Measurements from ENCODE around the gene KRT14. TPM values are rescaled to one million over a fixed set of nuclear protein-coding genes. Genes with fewer than 3 reads are reported as not detected.
A peak's percentile ranks its signal among the peaks of the same experiment; 100 is the strongest.
"Not testable (repeated sequence)": the region's sequence is repeated elsewhere in the genome, so short reads cannot be mapped to it uniquely, and the experiment has no call there.

KRT14 gene
- total RNA-seq, 1 donor from 2014 or later: not detected

GRCh38 chr17:41581366-41582060 lies 5.2 kb downstream of the KRT14 start:
- Mint-ChIP-seq H3K36me3 (ENCODE audit: low read depth) (no peaks in the 10 kb centered on the region), H3K27ac (no peak overlapping the region), H3K4me1 (peaks cover 3% of the 10 kb centered on the region), H3K27me3 (peaks cover 18% of the 10 kb centered on the region), H3K4me3 (no peak overlapping the region), H3K9me3 (no peaks in the 10 kb centered on the region)
- intact Hi-C loops (cut with micrococcal nuclease): no loop called here
- DNase-seq: no peak

- H3K4me1 Mint-ChIP-seq: peaks cover 3% of the 10 kb centered on the region
- H3K9me3 Mint-ChIP-seq: no peaks in the 10 kb centered on the region
- H3K27ac Mint-ChIP-seq: no peak overlapping the region
- H3K27me3 Mint-ChIP-seq: peaks cover 18% of the 10 kb centered on the region
- no peak overlapping the region for H3K4me3 Mint-ChIP-seq
- no peaks in the 10 kb centered on the region for H3K36me3 Mint-ChIP-seq (ENCODE audit: low read depth)
- intact Hi-C loops (cut with micrococcal nuclease): no loop called here
- no peak for DNase-seq
Observed at GRCh38 chr17:41580687-41581365, 5.9 kb downstream of the KRT14 start.

GRCh38 chr17:41580244-41580575 lies 6.5 kb downstream of the KRT14 start:
- Mint-ChIP-seq H3K36me3 (ENCODE audit: low read depth) (no peaks in the 10 kb centered on the region), H3K9me3 (no peaks in the 10 kb centered on the region), H3K27ac (no peak overlapping the region), H3K4me3 (no peak overlapping the region), H3K4me1 (peaks cover 3% of the 10 kb centered on the region), H3K27me3 (peaks cover 18% of the 10 kb centered on the region)
- no peak for DNase-seq
- intact Hi-C loops (cut with micrococcal nuclease): no loop called here

- H3K27ac Mint-ChIP-seq: no peak overlapping the region
- intact Hi-C loops (cut with micrococcal nuclease): loop anchor here (1.0 to 2.0 kb wide), 2 partner anchors 31 to 87 kb away; no protein-coding TSS in a partner anchor
Observed at GRCh38 chr17:41579484-41580243, 7.0 kb downstream of the KRT14 start.

GRCh38 chr17:41578971-41579370 lies 7.7 kb downstream of the KRT14 start:
- Mint-ChIP-seq H3K27ac (no peak overlapping the region), H3K4me1 (peaks cover 3% of the 10 kb centered on the region), H3K27me3 (peaks cover 20% of the 10 kb centered on the region), H3K36me3 (ENCODE audit: low read depth) (no peaks in the 10 kb centered on the region), H3K9me3 (no peaks in the 10 kb centered on the region), H3K4me3 (no peak overlapping the region)
- intact Hi-C loops (cut with micrococcal nuclease): loop anchor here (1.0 to 2.0 kb wide), 2 partner anchors 30 to 87 kb away; no protein-coding TSS in a partner anchor
- no peak for DNase-seq

More at GRCh38 chr17:41579484-41580243, 7.0 kb downstream of the KRT14 start:
- Mint-ChIP-seq H3K4me1 (peaks cover 3% of the 10 kb centered on the region), H3K36me3 (ENCODE audit: low read depth) (no peaks in the 10 kb centered on the region), H3K27me3 (peaks cover 20% of the 10 kb centered on the region), H3K9me3 (no peaks in the 10 kb centered on the region), H3K4me3 (no peak overlapping the region)
- peak; percentile 94 for DNase-seq

GRCh38 chr17:41578538-41578937 lies 8.2 kb downstream of the KRT14 start:
- no peaks in the 10 kb centered on the region for H3K36me3 Mint-ChIP-seq (ENCODE audit: low read depth)
- peaks cover 21% of the 10 kb centered on the region for H3K27me3 Mint-ChIP-seq
- H3K27ac Mint-ChIP-seq: no peak overlapping the region
- H3K4me1 Mint-ChIP-seq: peaks cover 3% of the 10 kb centered on the region
- intact Hi-C loops (cut with micrococcal nuclease): loop anchor here (2.0 kb wide), 1 partner anchor 30 kb away; no protein-coding TSS in a partner anchor
- H3K9me3 Mint-ChIP-seq: no peaks in the 10 kb centered on the region
- no peak for DNase-seq
- H3K4me3 Mint-ChIP-seq: no peak overlapping the region

- intact Hi-C loops (cut with micrococcal nuclease); H3K9me3 Mint-ChIP-seq; H3K36me3 Mint-ChIP-seq (ENCODE audit: low read depth); H3K4me1 Mint-ChIP-seq; H3K27ac Mint-ChIP-seq; H3K4me3 Mint-ChIP-seq; DNase-seq: not testable (repeated sequence)
- H3K27me3 Mint-ChIP-seq: peaks cover 28% of the 10 kb centered on the region
Observed at GRCh38 chr17:41576740-41577139, 10.0 kb downstream of the KRT14 start.

- Mint-ChIP-seq H3K36me3 (ENCODE audit: low read depth) (no peaks in the 10 kb centered on the region), H3K4me3 (no peak overlapping the region)
Observed at GRCh38 chr17:41575336-41575735, 11.4 kb downstream of the KRT14 start.

GRCh38 chr17:41571561-41572434 lies 14.9 kb downstream of the KRT14 start, which contains the start of gene KRT9:
Gene KRT9, minus strand, starts transcription at chr17:41572059. Its CDS starts 67 bp downstream, at chr17:41571992.
- intact Hi-C loops (cut with micrococcal nuclease): no loop called here
- no peak for DNase-seq
- Mint-ChIP-seq H3K9me3 (peaks cover 8% of the 10 kb centered on the region), H3K4me1 (peaks cover 6% of the 10 kb centered on the region), H3K4me3 (no peak within 1 kb of the TSS), H3K36me3 (ENCODE audit: low read depth) (peaks cover 2% of the 10 kb centered on the region), H3K27ac (no peak within 1 kb of the TSS), H3K27me3 (peaks cover 21% of the 10 kb centered on the region)

More at GRCh38 chr17:41575336-41575735, 11.4 kb downstream of the KRT14 start:
- Mint-ChIP-seq H3K27ac (no peak overlapping the region), H3K4me1 (peaks cover 3% of the 10 kb centered on the region), H3K9me3 (no peaks in the 10 kb centered on the region), H3K27me3 (peaks cover 25% of the 10 kb centered on the region)
- intact Hi-C loops (cut with micrococcal nuclease): no loop called here
- no peak for DNase-seq

GRCh38 chr17:41567317-41567716 lies 19.4 kb downstream of the KRT14 start:
- H3K4me1 Mint-ChIP-seq: peaks cover 6% of the 10 kb centered on the region
- peak overlapping the region; percentile 80 for H3K27ac Mint-ChIP-seq
- peaks cover 31% of the 10 kb centered on the region for H3K27me3 Mint-ChIP-seq
- H3K9me3 Mint-ChIP-seq: peaks cover 8% of the 10 kb centered on the region
- intact Hi-C loops (cut with micrococcal nuclease): no loop called here
- peaks cover 2% of the 10 kb centered on the region for H3K36me3 Mint-ChIP-seq (ENCODE audit: low read depth)
- DNase-seq: no peak
- no peak overlapping the region for H3K4me3 Mint-ChIP-seq

- intact Hi-C loops (cut with micrococcal nuclease): no loop called here
- DNase-seq: no peak
- peaks cover 6% of the 10 kb centered on the region for H3K4me1 Mint-ChIP-seq
- peaks cover 8% of the 10 kb centered on the region for H3K9me3 Mint-ChIP-seq
- H3K27ac Mint-ChIP-seq: no peak overlapping the region
- H3K4me3 Mint-ChIP-seq: no peak overlapping the region
- peaks cover 29% of the 10 kb centered on the region for H3K27me3 Mint-ChIP-seq
- H3K36me3 Mint-ChIP-seq (ENCODE audit: low read depth): peaks cover 2% of the 10 kb centered on the region
Observed at GRCh38 chr17:41565338-41565737, 21.4 kb downstream of the KRT14 start.

GRCh38 chr17:41563607-41564170 lies 23.0 kb downstream of the KRT14 start:
- Mint-ChIP-seq H3K4me1 (peaks cover 6% of the 10 kb centered on the region), H3K27me3 (peaks cover 30% of the 10 kb centered on the region), H3K9me3 (peaks cover 8% of the 10 kb centered on the region), H3K36me3 (ENCODE audit: low read depth) (peaks cover 2% of the 10 kb centered on the region), H3K27ac (no peak overlapping the region), H3K4me3 (no peak overlapping the region)
- intact Hi-C loops (cut with micrococcal nuclease): no loop called here
- no peak for DNase-seq

GRCh38 chr17:41561554-41561953 lies 25.1 kb downstream of the KRT14 start:
- intact Hi-C loops (cut with micrococcal nuclease): no loop called here
- Mint-ChIP-seq H3K27ac (no peak overlapping the region), H3K36me3 (ENCODE audit: low read depth) (no peaks in the 10 kb centered on the region), H3K4me3 (no peak overlapping the region), H3K27me3 (peaks cover 38% of the 10 kb centered on the region), H3K9me3 (no peaks in the 10 kb centered on the region), H3K4me1 (no peaks in the 10 kb centered on the region)
- DNase-seq: no peak

All from activated CD4-positive, alpha-beta T cell treated with anti-CD3 and anti-CD28 coated beads, Interleukin-2, amount 10 ng/mL, durations not matched to agents 24 days and 14 days (primary cell).